Lung (tissue), 13 donors: Measurements from ENCODE around the gene IQGAP2. TPM values are rescaled to one million over a fixed set of nuclear protein-coding genes. Genes with fewer than 3 reads are reported as not detected.

Experiments used
- ATAC-seq: fragments of 200-7000 bp; cut with Tn5 transposase; one replicate; pipeline ENCODE4 v1.9.1; 2020; ENCODE audit warnings: moderate number of reproducible peaks; ENCODE audit not compliant: insufficient read depth, low FRiP score
- DNase-seq, 3 donors: peaks; one replicate each; pipeline ENCODE4 v3.0.0-alpha.2; 2013 to 2017
- H3K27ac ChIP-seq, 2 donors: one replicate each; pipeline ENCODE4 v1.5.1; 2013; ENCODE audit warnings: mild to moderate bottlenecking in 2 of 2, moderate library complexity in 2 of 2, control low read depth in 1 of 2, inconsistent platforms in 1 of 2, low read depth in 1 of 2, low read length in 1 of 2
- H3K27me3 ChIP-seq, 3 donors: one replicate each; pipeline ENCODE4 v1.5.1; 2013; ENCODE audit warnings: low read length in 2 of 3; ENCODE audit not compliant: control insufficient read depth in 3 of 3, insufficient read depth in 3 of 3
- H3K36me3 ChIP-seq, 4 donors: one replicate each; pipeline ENCODE4 v1.5.1; 2013; ENCODE audit warnings: low read length in 4 of 4, mild to moderate bottlenecking in 1 of 4, moderate library complexity in 1 of 4; ENCODE audit not compliant: control insufficient read depth in 4 of 4, insufficient read depth in 4 of 4
- H3K4me1 ChIP-seq, 5 donors: one replicate each; pipeline ENCODE4 v1.5.1; 2013; ENCODE audit warnings: low read length in 5 of 5, mild to moderate bottlenecking in 2 of 5, moderate library complexity in 1 of 5; ENCODE audit not compliant: control insufficient read depth in 5 of 5, insufficient read depth in 5 of 5
- H3K4me3 ChIP-seq: one replicate; pipeline ENCODE4 v1.5.1; 2013; ENCODE audit warnings: mild to moderate bottlenecking, control low read depth, moderate library complexity
- H3K9ac ChIP-seq, 2 donors: one replicate each; pipeline ENCODE4 v1.5.1; 2013; ENCODE audit warnings: low read length in 2 of 2, control low read depth in 1 of 2; ENCODE audit not compliant: insufficient read depth in 1 of 2
- H3K9me3 ChIP-seq, 4 donors: one replicate each; pipeline ENCODE4 v1.5.1; 2013; ENCODE audit warnings: low read length in 3 of 4, mild to moderate bottlenecking in 1 of 4, moderate library complexity in 1 of 4; ENCODE audit not compliant: control insufficient read depth in 4 of 4, insufficient read depth in 3 of 4
- WGBS, 2 donors: extraction: QIAGEN DNeasy Blood & Tissue Kit; methylation state at CpG; one replicate each; pipeline ENCODE4 v1.1.7; 2013; 5-methylcytosine and 5-hydroxymethylcytosine counted together
- polyA plus RNA-seq, 2 donors: library from polyadenylated mRNA; stranded (reverse); fragments of 200-250 nt; gene quantifications; one replicate each; pipeline ENCODE4 v1.2.1, GENCODE V29; 2013
- small RNA-seq: library from RNA; depleted of rRNA; stranded (forward); fragments of <200 nt; gene quantifications from one replicate; pipeline ENCODE3, GENCODE V24; 2014; ENCODE audit warnings: low replicate concordance
- total RNA-seq, 2 donors: library from RNA; depleted of rRNA in 1 of 2; stranded (reverse); fragments of >200 nt in 1 of 2; gene quantifications; one replicate each; pipeline ENCODE4 v1.2.1, GENCODE V29; 2014 to 2021
- TF ChIP-seq, protein P1 (sequence below): IDR thresholded peaks from 2 replicates; pipeline ENCODE4 v1.5.1; 2012; ENCODE audit warnings: mild to moderate bottlenecking; ENCODE audit errors: control extremely low read depth, extremely low read depth
- donor health status: control.
- donor health status: control.
- donor health status: Bipolar disorder and iron deficiency.
- donor health status: healthy.
- donor health status: DM: yes; HTN: yes; CAD: no.

The IQGAP2 gene
- total and polyA plus RNA-seq, 4 donors, result 6.0 to 33.6 (median 13.7) TPM

DNA sequence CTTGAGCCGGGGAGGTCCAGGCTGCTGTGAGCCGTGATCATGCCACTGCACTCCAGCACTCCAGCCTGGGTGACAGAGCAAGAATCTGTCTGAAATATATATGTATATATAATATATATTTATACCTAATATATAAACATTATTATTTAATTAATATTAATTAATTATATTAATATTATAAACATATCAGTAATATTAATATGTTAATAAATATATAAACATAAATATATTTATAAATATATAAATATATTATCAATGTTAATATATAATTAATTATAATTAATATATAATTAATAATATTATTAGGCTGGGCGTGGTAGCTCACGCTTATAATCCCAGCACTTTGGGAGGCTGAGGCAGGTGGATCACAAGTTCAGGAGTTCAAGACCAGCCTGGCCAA is 354.0 kb downstream of the IQGAP2 start:
- Histone ChIP-seq H3K4me1 (no peaks in the 10 kb centered on the region), H3K36me3 (no peaks in the 10 kb centered on the region), H3K27ac (no peak overlapping the region), H3K9me3 (no peaks in the 10 kb centered on the region), H3K4me3 (no peak overlapping the region), H3K27me3 (peaks cover 0 to 3% (median 2%) of the 10 kb centered on the region in 3 donors), H3K9ac (no peak overlapping the region)
- WGBS, 2 donors, result 95 to 99% methylated on average over 4 of the region's 4 CpGs
- DNase-seq (no peak), ATAC-seq (no peak)
- TF ChIP-seq, protein P1, sequence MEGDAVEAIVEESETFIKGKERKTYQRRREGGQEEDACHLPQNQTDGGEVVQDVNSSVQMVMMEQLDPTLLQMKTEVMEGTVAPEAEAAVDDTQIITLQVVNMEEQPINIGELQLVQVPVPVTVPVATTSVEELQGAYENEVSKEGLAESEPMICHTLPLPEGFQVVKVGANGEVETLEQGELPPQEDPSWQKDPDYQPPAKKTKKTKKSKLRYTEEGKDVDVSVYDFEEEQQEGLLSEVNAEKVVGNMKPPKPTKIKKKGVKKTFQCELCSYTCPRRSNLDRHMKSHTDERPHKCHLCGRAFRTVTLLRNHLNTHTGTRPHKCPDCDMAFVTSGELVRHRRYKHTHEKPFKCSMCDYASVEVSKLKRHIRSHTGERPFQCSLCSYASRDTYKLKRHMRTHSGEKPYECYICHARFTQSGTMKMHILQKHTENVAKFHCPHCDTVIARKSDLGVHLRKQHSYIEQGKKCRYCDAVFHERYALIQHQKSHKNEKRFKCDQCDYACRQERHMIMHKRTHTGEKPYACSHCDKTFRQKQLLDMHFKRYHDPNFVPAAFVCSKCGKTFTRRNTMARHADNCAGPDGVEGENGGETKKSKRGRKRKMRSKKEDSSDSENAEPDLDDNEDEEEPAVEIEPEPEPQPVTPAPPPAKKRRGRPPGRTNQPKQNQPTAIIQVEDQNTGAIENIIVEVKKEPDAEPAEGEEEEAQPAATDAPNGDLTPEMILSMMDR, result no peak

Small RNA genes within 50 kb of the gene (small RNA-seq; reads per million reads assigned to genes)
- gene RF02154 (not detected), gene RF02155 (not detected)

Other genes starting within 250 kb of the IQGAP2 start
- under 1 TPM; 0.49 to 0.80 TPM for gene F2RL2, start 220.1 kb downstream of the IQGAP2 start, total RNA-seq
- gene F2RL2, start 220.1 kb downstream of the IQGAP2 start, polyA plus RNA-seq, result under 1 TPM; 0.07 to 0.18 TPM